NCI-H146 (cell line): ENCODE data around the gene TRPM2.

Experiments
- DNase-seq: peaks from one replicate; lab custom pipeline; 2025; lab: John Stamatoyannopoulos, UW

Gene TRPM2

DNA sequence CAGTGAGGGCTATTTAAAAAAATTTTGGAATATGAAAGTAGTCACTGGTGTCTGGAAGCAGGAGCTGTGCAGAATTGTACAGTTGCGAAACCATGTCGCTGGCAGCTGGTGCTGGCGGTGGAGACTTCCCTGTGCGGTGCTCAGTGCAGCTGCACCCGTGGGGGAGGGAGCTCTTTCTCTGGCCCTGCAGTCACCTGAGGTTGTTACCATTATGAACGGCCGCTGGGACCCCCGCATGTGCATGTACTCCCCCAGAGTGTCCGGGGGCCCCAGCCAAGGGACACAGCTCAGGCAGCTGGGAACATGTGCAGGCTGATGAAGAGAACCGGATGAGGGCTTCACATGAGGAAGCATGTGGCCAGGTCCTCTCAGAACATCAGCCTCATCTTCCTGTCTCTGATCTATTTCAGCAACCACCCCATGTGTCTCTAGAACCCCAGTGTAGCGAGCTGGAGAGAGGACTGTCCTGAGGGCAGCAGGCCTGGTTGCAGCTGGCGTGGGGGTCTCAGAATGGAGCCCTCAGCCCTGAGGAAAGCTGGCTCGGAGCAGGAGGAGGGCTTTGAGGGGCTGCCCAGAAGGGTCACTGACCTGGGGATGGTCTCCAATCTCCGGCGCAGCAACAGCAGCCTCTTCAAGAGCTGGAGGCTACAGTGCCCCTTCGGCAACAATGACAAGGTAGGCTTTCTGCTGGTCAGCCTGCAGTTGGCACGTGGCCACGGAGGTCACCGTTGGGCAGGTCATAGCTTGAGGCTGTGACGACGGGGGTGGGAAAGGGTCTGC lies at the start of gene TRPM2:
Gene TRPM2, plus strand, starts transcription at position 431 of the 780 bp plus-strand sequence. Its CDS starts 80 bp downstream, at position 511.
- no peak for DNase-seq

DNA sequence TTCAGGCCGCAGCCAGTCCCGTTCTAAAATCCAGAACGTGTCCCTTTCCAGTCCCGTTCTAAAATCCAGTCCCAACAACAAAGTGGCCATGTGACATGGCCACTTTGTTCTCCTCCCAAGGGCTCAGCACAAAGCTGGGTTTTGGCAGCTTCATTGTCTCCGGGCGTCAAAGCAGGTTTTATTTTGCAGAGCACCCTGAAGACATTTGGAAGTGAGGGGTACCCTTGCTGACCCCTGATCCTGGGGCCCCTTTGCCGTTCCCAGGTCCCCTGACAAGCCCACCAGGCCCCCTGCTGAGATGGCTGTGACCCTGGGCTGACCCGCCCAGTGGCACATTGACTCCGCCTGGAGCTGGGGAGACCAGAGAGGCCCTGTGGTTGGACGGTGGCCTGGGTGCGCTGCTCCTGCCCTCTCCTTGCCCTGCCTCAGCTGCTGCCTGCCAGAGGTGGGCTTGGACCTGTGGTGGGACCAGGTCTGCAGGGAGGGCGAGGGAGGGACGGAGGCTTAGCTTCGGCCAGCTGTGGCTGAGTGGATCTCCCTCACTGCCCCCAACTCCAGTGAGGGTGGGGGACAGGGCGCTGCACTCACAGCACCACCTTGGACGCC lies 49.3 kb upstream of the TRPM2 start:
- DNase-seq: no peak

GRCh38 chr21:44304877-44305293 lies 48.5 kb upstream of the TRPM2 start:
- peak; percentile 4 for DNase-seq

DNA sequence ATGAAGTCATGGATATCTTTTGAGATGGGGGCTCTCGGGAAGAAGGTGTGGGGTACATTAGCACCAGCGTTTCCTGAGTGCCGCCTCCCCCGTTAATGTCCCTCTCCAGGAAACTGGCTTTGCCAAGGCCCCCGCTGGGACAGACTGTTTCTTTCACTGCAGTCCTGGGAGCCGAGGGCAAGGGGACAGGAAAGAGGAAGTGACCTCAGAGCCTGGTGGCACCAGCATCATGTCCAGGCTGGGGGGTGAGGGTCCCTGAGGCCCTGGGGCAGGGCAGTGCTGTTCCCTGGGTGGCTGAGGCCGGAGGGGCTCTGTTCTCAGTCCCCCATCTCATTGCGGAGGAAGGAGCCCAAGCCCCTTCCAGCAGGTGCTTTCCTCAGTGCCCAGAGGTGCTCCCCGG lies 47.7 kb upstream of the TRPM2 start:
- no peak for DNase-seq

GRCh38 chr21:44306936-44307704 lies 46.3 kb upstream of the TRPM2 start:
- no peak for DNase-seq

DNA sequence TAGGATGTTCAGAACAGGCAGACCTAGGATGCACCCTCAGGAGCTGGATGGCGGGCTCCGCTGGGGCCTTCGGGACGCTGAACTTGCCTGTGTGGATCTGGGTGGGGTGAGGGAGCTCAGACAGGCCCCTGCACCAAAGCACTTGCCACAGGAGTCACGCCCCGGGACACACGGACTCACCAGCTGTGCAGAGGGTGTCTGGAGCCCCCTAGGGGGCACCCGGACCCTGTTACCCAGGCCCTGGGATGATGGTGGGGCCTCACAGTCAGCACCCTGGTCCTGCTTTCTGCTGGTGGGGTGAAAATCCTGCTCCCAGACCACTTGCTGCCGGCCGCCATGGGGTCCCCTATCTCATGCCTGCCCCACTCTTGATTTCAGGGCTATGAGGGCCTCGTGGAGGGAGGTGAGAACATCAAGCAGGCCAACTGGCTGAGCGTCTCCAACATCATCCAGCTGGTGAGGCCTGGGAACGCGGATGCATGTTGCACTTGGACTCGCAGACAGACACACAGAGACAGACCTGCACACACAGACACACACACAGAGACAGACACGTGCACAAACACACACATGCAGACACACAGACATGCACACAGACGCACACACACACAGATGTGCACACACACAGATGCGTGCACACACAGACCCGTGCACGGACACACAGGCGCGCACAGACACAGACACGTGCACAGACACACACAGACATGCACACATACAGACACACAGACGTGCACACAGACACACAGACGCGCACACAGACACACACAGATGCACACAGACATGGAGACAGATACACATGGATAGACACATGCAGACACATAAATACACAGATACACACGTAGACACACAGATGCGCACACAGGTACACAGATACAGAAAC lies 42.6 kb upstream of the TRPM2 start:
- no peak for DNase-seq

- no peak for DNase-seq
Observed at GRCh38 chr21:44312089-44312488, 41.3 kb upstream of the TRPM2 start.

GRCh38 chr21:44312716-44313115 lies 40.7 kb upstream of the TRPM2 start:
- DNase-seq: no peak

GRCh38 chr21:44313451-44313850 lies 40.0 kb upstream of the TRPM2 start:
- no peak for DNase-seq

GRCh38 chr21:44314128-44314527 lies 39.3 kb upstream of the TRPM2 start:
- DNase-seq: no peak

DNA sequence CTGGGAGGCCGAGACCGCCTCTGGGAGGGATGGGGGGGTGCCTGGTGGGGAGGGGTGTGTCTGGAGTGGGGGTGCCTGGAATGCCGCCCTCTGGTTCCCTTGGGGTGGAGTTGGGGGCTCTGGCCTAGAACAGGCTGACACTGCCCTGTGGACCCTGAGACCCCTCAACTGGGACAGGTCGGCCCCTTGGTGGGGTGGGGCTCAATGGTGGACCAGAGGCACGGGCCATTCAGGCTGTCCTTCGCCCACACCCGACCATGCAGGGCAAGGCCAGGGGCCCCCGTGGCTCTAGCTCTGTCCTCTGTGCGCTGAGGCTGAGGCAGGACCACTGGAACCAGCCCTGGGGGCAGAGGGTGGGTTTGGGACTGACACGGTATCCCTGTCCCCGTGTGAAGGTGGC lies 38.9 kb upstream of the TRPM2 start:
- no peak for DNase-seq

DNA sequence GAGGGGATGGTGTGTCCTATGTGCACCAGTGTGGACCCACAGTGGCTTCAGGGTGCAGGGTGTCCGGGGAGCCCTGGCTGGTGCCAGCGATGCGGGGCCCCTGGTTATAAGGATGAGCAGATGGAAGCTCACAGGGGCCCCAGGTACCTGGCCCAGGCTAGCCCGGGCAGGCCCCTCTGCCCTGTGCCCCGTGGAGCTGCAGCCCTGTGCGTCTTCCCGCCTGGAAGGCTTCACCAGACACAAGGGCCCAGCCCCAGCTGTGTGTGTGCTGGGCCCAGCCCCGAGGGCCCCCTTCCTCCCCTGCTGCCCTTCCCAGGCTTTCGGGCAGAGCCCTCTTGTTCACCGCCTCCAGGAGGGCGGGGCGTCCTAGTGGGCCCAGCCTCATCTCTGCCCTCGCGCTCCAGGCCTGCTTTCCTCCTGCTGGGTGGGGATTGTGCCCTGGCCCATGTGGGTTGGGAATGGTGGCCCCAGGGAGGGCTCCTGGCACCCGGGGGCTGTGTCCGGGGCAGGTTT lies 37.7 kb upstream of the TRPM2 start:
- no peak for DNase-seq

DNA sequence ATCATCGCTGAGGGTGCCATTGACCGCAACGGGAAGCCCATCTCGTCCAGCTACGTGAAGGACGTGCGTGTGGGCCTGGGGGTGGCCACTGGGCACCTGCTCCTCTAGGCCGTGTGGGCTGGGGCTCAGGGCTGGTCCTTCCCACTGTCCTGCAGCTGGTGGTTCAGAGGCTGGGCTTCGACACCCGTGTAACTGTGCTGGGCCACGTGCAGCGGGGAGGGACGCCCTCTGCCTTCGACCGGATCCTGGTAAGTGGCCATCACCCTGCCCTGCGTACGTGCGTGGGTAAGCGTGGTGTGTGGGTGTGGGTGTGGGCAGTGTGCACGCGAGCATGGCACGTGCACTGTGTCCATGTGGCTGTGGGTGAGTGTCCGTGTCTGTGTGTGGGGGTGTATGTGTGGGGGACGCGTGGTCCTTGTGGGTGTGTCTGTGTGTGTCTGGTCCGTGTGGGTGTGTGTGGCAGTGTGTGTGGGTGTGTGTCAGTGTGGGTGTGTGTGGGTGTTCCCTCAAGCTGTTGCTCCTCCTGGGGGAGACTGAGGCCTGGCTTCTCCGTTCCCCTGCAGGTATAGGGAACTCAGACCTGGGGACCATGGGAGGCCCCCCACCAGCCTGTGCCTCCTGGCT lies 37.0 kb upstream of the TRPM2 start:
- DNase-seq: no peak

- no peak for DNase-seq
Observed at GRCh38 chr21:44317241-44317782, 36.1 kb upstream of the TRPM2 start.

DNA sequence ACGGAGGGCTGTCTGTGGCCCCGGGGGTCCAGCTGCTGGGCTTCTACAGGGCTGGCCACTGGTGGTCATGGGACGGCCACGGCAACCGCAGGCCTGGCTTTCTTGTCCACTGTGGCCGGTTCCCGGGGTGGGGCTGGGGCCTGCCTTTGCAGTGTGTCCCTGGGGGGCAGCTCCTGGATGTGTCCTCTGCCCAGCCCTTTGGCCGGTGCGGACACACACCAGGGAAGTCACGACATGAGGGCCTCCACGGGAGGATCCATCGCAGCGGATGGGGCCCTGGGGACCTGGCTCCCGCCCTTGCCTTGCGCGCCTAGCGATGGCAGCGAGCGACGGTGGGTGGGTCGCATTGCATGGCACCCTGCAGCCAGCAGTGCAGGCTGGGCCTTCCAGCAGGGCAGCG lies 35.5 kb upstream of the TRPM2 start:
- DNase-seq: no peak

DNA sequence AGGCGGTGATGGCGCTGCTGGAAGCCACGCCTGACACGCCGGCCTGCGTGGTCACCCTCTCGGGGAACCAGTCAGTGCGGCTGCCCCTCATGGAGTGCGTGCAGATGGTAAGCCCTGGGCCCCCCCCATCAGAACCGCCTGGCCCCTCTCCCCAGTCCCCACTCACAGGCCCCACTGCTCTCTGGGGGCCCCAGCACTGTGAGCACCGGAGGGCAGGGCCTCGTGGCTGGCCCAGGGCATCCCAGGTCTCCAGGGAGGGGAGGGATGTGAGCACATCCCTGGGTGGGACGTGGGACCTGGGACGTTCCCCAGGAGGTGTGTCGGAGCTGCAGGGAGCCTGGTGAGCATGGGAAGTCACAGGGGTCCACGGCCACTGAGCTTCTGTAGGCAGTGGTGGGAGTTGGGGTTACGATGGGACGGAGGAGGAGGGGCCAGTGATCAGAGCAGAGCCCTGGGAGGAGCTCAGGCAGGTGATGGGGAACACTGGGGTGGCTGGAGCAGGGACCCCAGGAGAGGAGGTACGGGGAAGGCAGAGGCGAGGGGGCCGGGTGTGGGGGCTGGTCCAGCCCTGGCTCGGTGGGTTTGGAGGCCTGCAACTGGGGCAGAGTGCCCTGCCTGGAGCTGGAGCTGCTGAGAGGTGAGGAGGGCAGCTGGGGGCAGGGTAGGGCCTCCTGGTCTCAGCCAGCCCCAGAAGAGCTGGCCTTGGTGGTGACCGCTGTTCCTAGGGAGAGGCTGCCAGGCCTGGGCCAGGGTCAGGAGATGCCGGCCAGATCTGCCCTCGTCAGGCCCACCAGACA lies 34.7 kb upstream of the TRPM2 start:
- no peak for DNase-seq

DNA sequence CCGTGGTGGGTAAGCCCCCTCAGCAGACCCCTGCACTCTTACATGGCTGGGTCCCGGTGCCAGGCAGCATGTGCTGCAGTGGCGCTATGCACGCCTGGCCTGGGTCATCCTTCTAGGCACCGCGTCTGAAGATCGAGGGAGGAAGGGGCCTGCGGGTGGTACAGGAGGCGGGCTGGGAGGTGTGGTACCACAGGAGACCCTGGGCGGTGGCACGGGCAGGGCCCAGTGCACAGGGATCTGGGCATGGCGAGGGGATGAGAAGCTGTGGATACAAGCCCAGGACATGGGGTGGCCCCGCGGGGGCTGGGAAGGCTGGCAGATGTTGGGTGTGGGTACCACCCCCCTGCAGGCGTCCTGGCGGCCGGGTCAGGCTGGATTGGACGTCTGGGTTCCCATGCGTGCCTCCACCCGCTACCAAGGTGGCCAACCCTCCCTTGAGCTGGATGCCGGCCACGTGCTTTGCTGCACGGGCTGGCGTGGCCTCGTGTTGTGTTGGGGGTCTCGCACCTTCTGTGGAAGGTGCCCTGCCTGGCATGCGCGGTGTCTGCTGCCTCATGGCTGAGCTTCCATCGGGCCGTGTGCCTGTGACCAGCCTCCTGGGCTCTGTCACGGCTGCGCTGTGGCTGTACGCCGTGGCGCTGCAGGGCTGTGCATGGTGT lies 33.9 kb upstream of the TRPM2 start:
- DNase-seq: no peak

- DNase-seq: no peak
Observed at GRCh38 chr21:44320847-44321246, 32.6 kb upstream of the TRPM2 start.

GRCh38 chr21:44321846-44322450 lies 31.5 kb upstream of the TRPM2 start:
- DNase-seq: no peak
